IMR-90 (cell line): Measurements from ENCODE around the gene TBC1D22A. TPM values are rescaled to one million over a fixed set of nuclear protein-coding genes. Genes with fewer than 3 reads are reported as not detected.
A peak's percentile ranks its signal among the peaks of the same experiment; 100 is the strongest.

Source experiments
- ATAC-seq: fragments of 200-7000 bp; cut with Tn5 transposase; 2 replicates; pipeline ENCODE4 v1.9.1; 2020; ENCODE audit warnings: low read depth, mild to moderate bottlenecking, moderate library complexity
- BruUV-seq: library from RNA; stranded (reverse); fragments of 400-500 nt; replicated peaks from 2 replicates; lab custom pipeline; 2021; lab: Mats Ljungman, UMichigan
- CTCF ChIA-PET: fragments of 300-600 bp; formaldehyde crosslinking; extraction: SDS; loops from one replicate; lab custom pipeline; 2021; ENCODE audit warnings: antibody characterized with exemption; lab: Yijun Ruan, JAX
- POLR2A ChIA-PET: fragments of 300-600 bp; sonication (Branson Sonifier 250); formaldehyde crosslinking; loops from one replicate; lab custom pipeline; 2022; ENCODE audit warnings: antibody characterized with exemption; ENCODE audit not compliant: unreplicated experiment; lab: Charles Lee
- DNase-seq: peaks from one replicate; pipeline ENCODE4 v3.0.0; 2013
- H2AFZ ChIP-seq: replicated peaks from 2 replicates; pipeline ENCODE3; 2013; ENCODE audit warnings: low read length, mild to moderate bottlenecking; ENCODE audit not compliant: poor library complexity
- H2AK5ac ChIP-seq: 2 replicates; pipeline ENCODE4 v1.6.1; 2013; ENCODE audit warnings: low read depth, low read length, inconsistent platforms
- H2AK9ac ChIP-seq: replicated peaks from 2 replicates; pipeline ENCODE3; 2013; ENCODE audit warnings: mild to moderate bottlenecking, low read depth, low read length, moderate library complexity; ENCODE audit not compliant: poor library complexity
- H2BK120ac ChIP-seq: 2 replicates; pipeline ENCODE4 v1.6.1; 2013; ENCODE audit warnings: low read depth, low read length, inconsistent platforms
- H2BK15ac ChIP-seq: 3 replicates; pipeline ENCODE4 v1.6.1; 2013; ENCODE audit warnings: low read depth, low read length, inconsistent platforms
- H2BK20ac ChIP-seq: 2 replicates; pipeline ENCODE4 v1.6.1; 2013; ENCODE audit warnings: low read depth, mild to moderate bottlenecking, inconsistent platforms, low read length, moderate library complexity
- H2BK5ac ChIP-seq: 2 replicates; pipeline ENCODE4 v1.6.1; 2013; ENCODE audit warnings: mild to moderate bottlenecking, low read depth, low read length, inconsistent platforms; ENCODE audit not compliant: poor library complexity, severe bottlenecking
- H3K14ac ChIP-seq: replicated peaks from 2 replicates; pipeline ENCODE4 v1.6.1; 2013; ENCODE audit warnings: low read depth, low read length, inconsistent platforms
- H3K18ac ChIP-seq: 2 replicates; pipeline ENCODE4 v1.6.1; 2013; ENCODE audit warnings: low read depth, low read length, control low read depth
- H3K23ac ChIP-seq: 2 replicates; pipeline ENCODE4 v1.6.1; 2013; ENCODE audit warnings: low read depth, low read length, inconsistent platforms
- H3K27ac ChIP-seq: 2 replicates; pipeline ENCODE4 v1.5.1; 2013; ENCODE audit warnings: mild to moderate bottlenecking, control low read depth, low read length; ENCODE audit not compliant: insufficient read depth
- H3K27me3 ChIP-seq: 2 replicates; pipeline ENCODE4 v1.6.1; 2013; ENCODE audit warnings: low read length; ENCODE audit not compliant: control insufficient read depth, insufficient read depth
- H3K36me3 ChIP-seq: 2 replicates; pipeline ENCODE4 v1.6.1; 2013; ENCODE audit warnings: low read length, mixed read lengths; ENCODE audit not compliant: control insufficient read depth, insufficient read depth
- H3K4ac ChIP-seq: 2 replicates; pipeline ENCODE4 v1.6.1; 2013; ENCODE audit warnings: low read depth, low read length, inconsistent platforms
- H3K4me1 ChIP-seq: 2 replicates; pipeline ENCODE4 v1.6.1; 2013; ENCODE audit warnings: low read length, mixed read lengths; ENCODE audit not compliant: control insufficient read depth, insufficient read depth
- H3K4me2 ChIP-seq: 2 replicates; pipeline ENCODE4 v1.6.1; 2013; ENCODE audit warnings: low read depth, mild to moderate bottlenecking, control low read depth, low read length, moderate library complexity
- H3K4me3 ChIP-seq: 2 replicates; pipeline ENCODE4 v1.5.1; 2013; ENCODE audit warnings: low read depth, mild to moderate bottlenecking, control low read depth, low read length, moderate library complexity; ENCODE audit not compliant: insufficient read depth
- H3K56ac ChIP-seq: 2 replicates; pipeline ENCODE4 v1.6.1; 2013; ENCODE audit warnings: low read length, inconsistent platforms; ENCODE audit not compliant: insufficient read depth; ENCODE audit errors: extremely low read depth
- H3K79me1 ChIP-seq, 2 experiments: 2 replicates each; pipeline ENCODE4 v1.6.1; 2013; ENCODE audit warnings: low read length in 2 of 2, inconsistent platforms in 1 of 2, low read depth in 1 of 2
- H3K9ac ChIP-seq: 2 replicates; pipeline ENCODE4 v1.6.1; 2013; ENCODE audit warnings: low read depth, low read length, control low read depth
- H3K9me1 ChIP-seq: 2 replicates; pipeline ENCODE4 v1.6.1; 2013; ENCODE audit warnings: low read length, inconsistent platforms; ENCODE audit not compliant: insufficient read depth
- H3K9me3 ChIP-seq: 2 replicates; pipeline ENCODE4 v1.6.1; 2013; ENCODE audit warnings: low read length; ENCODE audit not compliant: control insufficient read depth, insufficient read depth
- H4K20me1 ChIP-seq: 2 replicates; pipeline ENCODE4 v1.6.1; 2013; ENCODE audit warnings: low read length, inconsistent platforms; ENCODE audit not compliant: insufficient read depth
- H4K5ac ChIP-seq: 2 replicates; pipeline ENCODE4 v1.6.1; 2013; ENCODE audit warnings: mild to moderate bottlenecking, low read depth, low read length, control low read depth
- H4K8ac ChIP-seq, 2 experiments: 2 replicates each; pipeline ENCODE4 v1.6.1; 2013; ENCODE audit warnings: low read depth in 2 of 2, low read length in 2 of 2, control low read depth in 1 of 2, inconsistent platforms in 1 of 2
- H4K91ac ChIP-seq: 2 replicates; pipeline ENCODE4 v1.6.1; 2013; ENCODE audit warnings: low read depth, low read length, inconsistent platforms; ENCODE audit not compliant: insufficient read depth
- CEBPB ChIP-seq: IDR thresholded peaks from 2 replicates; pipeline ENCODE4 v1.6.1; 2012; ENCODE audit warnings: low read depth, low read length, improper control_type of control experiment
- CHD1 ChIP-seq: IDR thresholded peaks from 2 replicates; pipeline ENCODE4 v1.6.1; 2012; ENCODE audit warnings: low read depth, low read length, improper control_type of control experiment
- MAFK ChIP-seq: IDR thresholded peaks from 2 replicates; pipeline ENCODE4 v1.6.1; 2012; ENCODE audit warnings: low read depth, low read length, improper control_type of control experiment
- MAZ ChIP-seq: IDR thresholded peaks from 2 replicates; pipeline ENCODE4 v1.6.1; 2012; ENCODE audit warnings: low read depth, mild to moderate bottlenecking, low read length, improper control_type of control experiment, moderate library complexity, borderline replicate concordance
- MXI1 ChIP-seq: IDR thresholded peaks from 2 replicates; pipeline ENCODE4 v1.6.1; 2012; ENCODE audit warnings: low read depth, mild to moderate bottlenecking, low read length, moderate library complexity, borderline replicate concordance
- NFE2L2 ChIP-seq: fragments of 150-350 bp; IDR thresholded peaks from 2 replicates; pipeline ENCODE4 v1.6.1; 2016; ENCODE audit warnings: low read depth, mild to moderate bottlenecking, low read length
- POLR2A ChIP-seq: IDR thresholded peaks from 2 replicates; pipeline ENCODE4 v1.6.1; 2012; ENCODE audit warnings: mild to moderate bottlenecking, low read depth, low read length
- RCOR1 ChIP-seq: IDR thresholded peaks from 2 replicates; pipeline ENCODE4 v1.6.1; 2012; ENCODE audit warnings: mild to moderate bottlenecking, low read length, improper control_type of control experiment; ENCODE audit not compliant: insufficient replicate concordance
- SMC3 ChIP-seq: fragments of 150-350 bp; IDR thresholded peaks from 2 replicates; pipeline ENCODE4 v1.6.1; 2016; ENCODE audit warnings: low read depth, mild to moderate bottlenecking, antibody characterized with exemption, low read length, moderate library complexity
- WGBS, 2 experiments: methylation state at CpG; one replicate each; pipeline versions ENCODE4 v1.1.5 to v1.1.7; 2013; ENCODE audit warnings: missing lambda C conversion rate in 2 of 2; ENCODE audit not compliant: insufficient read length in 1 of 2; ENCODE audit errors: extremely low coverage in 2 of 2; 5-methylcytosine and 5-hydroxymethylcytosine counted together
- dilution Hi-C: fragments of 300-500 bp; cut with HindIII; formaldehyde crosslinking; loops from one replicate; pipeline ENCODE4 v1.14.3; 2018; ENCODE audit warnings: low sequenced_read_pairs; ENCODE audit not compliant: unreplicated experiment
- in situ Hi-C: fragments of 300-500 bp; cut with MboI; formaldehyde crosslinking; loops from 3 replicates; pipeline ENCODE4 v1.14.3; 2019; ENCODE audit warnings: low sequenced_read_pairs, inconsistent platforms, mixed read lengths
- intact Hi-C: fragments of 100-400 bp; cut with micrococcal nuclease; formaldehyde crosslinking; loops from 2 replicates; pipeline ENCODE4 v1.10.0; 2022
- polyA plus RNA-seq, 3 experiments: library from polyadenylated mRNA; depleted of rRNA; stranded (reverse); fragments of >200 nt; gene quantifications; 2 replicates each; pipeline ENCODE4 v1.2.3, GENCODE V29; 2012; ENCODE audit warnings: low replicate concordance in 1 of 3
- total RNA-seq: library from RNA; depleted of rRNA; stranded (reverse); fragments of >200 nt; gene quantifications from 2 replicates; pipeline ENCODE4 v1.2.3, GENCODE V29; 2012
- TF ChIP-seq, protein P1 (sequence below): fragments of 150-350 bp; IDR thresholded peaks from 2 replicates; pipeline ENCODE4 v1.6.1; 2017; ENCODE audit warnings: mild to moderate bottlenecking, antibody characterized with exemption, low read length, low read depth
- TF ChIP-seq, protein P2 (sequence below): fragments of 150-350 bp; IDR thresholded peaks from 2 replicates; pipeline ENCODE4 v1.6.1; 2016; ENCODE audit warnings: low read depth, mild to moderate bottlenecking, low read length, moderate library complexity, borderline replicate concordance
- TF ChIP-seq, protein P3 (sequence below): conservative IDR thresholded peaks from 2 replicates; pipeline ENCODE4 v1.5.1; 2012; ENCODE audit warnings: mild to moderate bottlenecking, low read depth, low read length, improper control_type of control experiment

Gene TBC1D22A
- total and polyA plus RNA-seq, 2 of the 4 experiments (the other 2 are of a cell fraction), result 9.0 to 16.7 TPM

DNA sequence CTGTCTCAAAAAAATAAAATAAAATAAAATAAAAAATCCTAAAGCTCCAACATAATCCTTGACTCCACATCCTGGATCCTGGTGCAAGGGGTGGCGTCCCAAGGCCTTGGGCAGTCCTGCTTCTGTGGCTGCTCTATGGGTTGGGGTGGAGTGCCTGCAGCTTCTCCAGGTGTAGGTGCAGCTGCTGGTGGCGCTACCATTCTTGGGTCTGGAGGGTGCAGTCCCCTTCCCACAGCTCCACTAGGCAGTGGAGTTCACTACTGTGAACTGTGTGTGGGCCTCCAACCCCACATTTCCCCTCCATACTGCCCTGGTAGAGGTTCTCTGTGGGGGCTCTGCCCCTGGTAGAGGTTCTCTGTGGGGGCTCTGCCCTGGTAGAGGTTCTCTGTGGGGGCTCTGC, 6.9 kb upstream of the TBC1D22A start:
- Histone ChIP-seq H3K18ac (no peak overlapping the region), H3K23ac (no peak overlapping the region), H2BK15ac (no peak overlapping the region), H2BK5ac (no peak overlapping the region), H3K27ac (no peak overlapping the region), H2BK120ac (peak overlapping the region; percentile 48; the same call in 1 of the 2 replicates), H3K4me2 (no peak overlapping the region), H3K79me1 (peaks cover 0 to 11% of the 10 kb centered on the region in 2 experiments; a peak in 1 of 4 replicates), H3K14ac (no peak overlapping the region; the same call in 1 of the 2 replicates), H2AK9ac (no peak overlapping the region), H4K5ac (no peak overlapping the region), H3K9me3 (no peaks in the 10 kb centered on the region), H3K56ac (no peak overlapping the region), H2AFZ (no peak overlapping the region), H3K27me3 (no peaks in the 10 kb centered on the region), H2AK5ac (peak overlapping the region; percentile 83), H4K91ac (no peak overlapping the region), H2BK20ac (0 out of 2 replicates have a peak overlapping the region, but pooled peaks have one; percentile 4), H4K20me1 (no peaks in the 10 kb centered on the region), H3K9ac (no peak overlapping the region), H4K8ac (no peak overlapping the region; a peak in 1 of 4 replicates), H3K36me3 (no peaks in the 10 kb centered on the region), H3K4ac (peak overlapping the region; percentile 29; the same call in 1 of the 2 replicates), H3K4me3 (no peak overlapping the region), H3K4me1 (peaks cover 19% of the 10 kb centered on the region), H3K9me1 (peaks cover 24% of the 10 kb centered on the region)
- WGBS, 2 experiments, result no CpG with 5 or more reads among the region's 2 CpGs
- TF ChIP-seq, protein P1, sequence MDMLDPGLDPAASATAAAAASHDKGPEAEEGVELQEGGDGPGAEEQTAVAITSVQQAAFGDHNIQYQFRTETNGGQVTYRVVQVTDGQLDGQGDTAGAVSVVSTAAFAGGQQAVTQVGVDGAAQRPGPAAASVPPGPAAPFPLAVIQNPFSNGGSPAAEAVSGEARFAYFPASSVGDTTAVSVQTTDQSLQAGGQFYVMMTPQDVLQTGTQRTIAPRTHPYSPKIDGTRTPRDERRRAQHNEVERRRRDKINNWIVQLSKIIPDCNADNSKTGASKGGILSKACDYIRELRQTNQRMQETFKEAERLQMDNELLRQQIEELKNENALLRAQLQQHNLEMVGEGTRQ, result no peak
- no peak for TF ChIP-seq POLR2A
- TF ChIP-seq, protein P2, sequence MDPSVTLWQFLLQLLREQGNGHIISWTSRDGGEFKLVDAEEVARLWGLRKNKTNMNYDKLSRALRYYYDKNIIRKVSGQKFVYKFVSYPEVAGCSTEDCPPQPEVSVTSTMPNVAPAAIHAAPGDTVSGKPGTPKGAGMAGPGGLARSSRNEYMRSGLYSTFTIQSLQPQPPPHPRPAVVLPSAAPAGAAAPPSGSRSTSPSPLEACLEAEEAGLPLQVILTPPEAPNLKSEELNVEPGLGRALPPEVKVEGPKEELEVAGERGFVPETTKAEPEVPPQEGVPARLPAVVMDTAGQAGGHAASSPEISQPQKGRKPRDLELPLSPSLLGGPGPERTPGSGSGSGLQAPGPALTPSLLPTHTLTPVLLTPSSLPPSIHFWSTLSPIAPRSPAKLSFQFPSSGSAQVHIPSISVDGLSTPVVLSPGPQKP, result no peak
- no peak for TF ChIP-seq CHD1
- no peak for TF ChIP-seq MAFK
- TF ChIP-seq MAZ, result no peak
- TF ChIP-seq SMC3, result no peak
- no peak for TF ChIP-seq CEBPB
- TF ChIP-seq, protein P3, sequence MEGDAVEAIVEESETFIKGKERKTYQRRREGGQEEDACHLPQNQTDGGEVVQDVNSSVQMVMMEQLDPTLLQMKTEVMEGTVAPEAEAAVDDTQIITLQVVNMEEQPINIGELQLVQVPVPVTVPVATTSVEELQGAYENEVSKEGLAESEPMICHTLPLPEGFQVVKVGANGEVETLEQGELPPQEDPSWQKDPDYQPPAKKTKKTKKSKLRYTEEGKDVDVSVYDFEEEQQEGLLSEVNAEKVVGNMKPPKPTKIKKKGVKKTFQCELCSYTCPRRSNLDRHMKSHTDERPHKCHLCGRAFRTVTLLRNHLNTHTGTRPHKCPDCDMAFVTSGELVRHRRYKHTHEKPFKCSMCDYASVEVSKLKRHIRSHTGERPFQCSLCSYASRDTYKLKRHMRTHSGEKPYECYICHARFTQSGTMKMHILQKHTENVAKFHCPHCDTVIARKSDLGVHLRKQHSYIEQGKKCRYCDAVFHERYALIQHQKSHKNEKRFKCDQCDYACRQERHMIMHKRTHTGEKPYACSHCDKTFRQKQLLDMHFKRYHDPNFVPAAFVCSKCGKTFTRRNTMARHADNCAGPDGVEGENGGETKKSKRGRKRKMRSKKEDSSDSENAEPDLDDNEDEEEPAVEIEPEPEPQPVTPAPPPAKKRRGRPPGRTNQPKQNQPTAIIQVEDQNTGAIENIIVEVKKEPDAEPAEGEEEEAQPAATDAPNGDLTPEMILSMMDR, result no peak
- TF ChIP-seq NFE2L2, result no peak
- no peak for TF ChIP-seq RCOR1
- TF ChIP-seq MXI1, result no peak
- in situ Hi-C loops, result no loop called here
- ATAC-seq (no peak), DNase-seq (no peak)
- dilution Hi-C loops, result no loop called here
- intact Hi-C loops, result loop anchor here (2.0 kb wide), 1 partner anchor 59 kb away; no protein-coding TSS in a partner anchor
- no TSS peak for BruUV-seq
- ChIA-PET POLR2A (no interaction called here), CTCF (no interaction called here)
